ENCODE data around the gene SUPT3H.
"Not testable (repeated sequence)": the region's sequence is repeated elsewhere in the genome, so short reads cannot be mapped to it uniquely, and the experiment has no call there.

The SUPT3H gene

GRCh38 chr6:45112711-45113110 lies 265.0 kb downstream of the SUPT3H start:
- no peak for DNase-seq (ENCODE audit: low read depth)

- DNase-seq (ENCODE audit: low read depth), result no peak
These were observed 268.2 kb downstream of the SUPT3H start for GRCh38 chr6:45109551-45109950.

GRCh38 chr6:45105170-45105820 lies 272.4 kb downstream of the SUPT3H start:
- no peak for DNase-seq (ENCODE audit: low read depth)

- no peak for DNase-seq (ENCODE audit: low read depth)
These were observed 273.3 kb downstream of the SUPT3H start for GRCh38 chr6:45104429-45104828.

- DNase-seq (ENCODE audit: low read depth), result no peak
These were observed 279.5 kb downstream of the SUPT3H start for GRCh38 chr6:45098256-45098655.

- no peak for DNase-seq (ENCODE audit: low read depth)
These were observed 282.9 kb downstream of the SUPT3H start for GRCh38 chr6:45094831-45095230.

GRCh38 chr6:45092135-45092534 lies 285.6 kb downstream of the SUPT3H start:
- no peak for DNase-seq (ENCODE audit: low read depth)

GRCh38 chr6:45086360-45087084 lies 291.2 kb downstream of the SUPT3H start:
- DNase-seq (ENCODE audit: low read depth), result no peak

- no peak for DNase-seq (ENCODE audit: low read depth)
These were observed 293.5 kb downstream of the SUPT3H start for GRCh38 chr6:45084257-45084656.

GRCh38 chr6:45082091-45082490 lies 295.6 kb downstream of the SUPT3H start:
- DNase-seq (ENCODE audit: low read depth), result no peak

- DNase-seq (ENCODE audit: low read depth), result no peak
These were observed 296.1 kb downstream of the SUPT3H start for GRCh38 chr6:45081634-45082033.

- DNase-seq (ENCODE audit: low read depth), result no peak
These were observed 299.3 kb downstream of the SUPT3H start for GRCh38 chr6:45078432-45078831.

- DNase-seq (ENCODE audit: low read depth), result no peak
These were observed 301.4 kb downstream of the SUPT3H start for GRCh38 chr6:45076217-45076930.

- no peak for DNase-seq (ENCODE audit: low read depth)
These were observed 302.5 kb downstream of the SUPT3H start for GRCh38 chr6:45075246-45075645.

- no peak for DNase-seq (ENCODE audit: low read depth)
These were observed 303.3 kb downstream of the SUPT3H start for GRCh38 chr6:45074439-45074838.

- no peak for DNase-seq (ENCODE audit: low read depth)
These were observed 304.0 kb downstream of the SUPT3H start for GRCh38 chr6:45073771-45074170.

- no peak for DNase-seq (ENCODE audit: low read depth)
These were observed 305.1 kb downstream of the SUPT3H start for GRCh38 chr6:45072673-45073072.

GRCh38 chr6:45072016-45072415 lies 305.7 kb downstream of the SUPT3H start:
- DNase-seq (ENCODE audit: low read depth), result no peak

GRCh38 chr6:45069091-45069490 lies 308.6 kb downstream of the SUPT3H start:
- DNase-seq (ENCODE audit: low read depth), result no peak

- DNase-seq (ENCODE audit: low read depth), result not testable (repeated sequence)
These were observed 310.3 kb downstream of the SUPT3H start for GRCh38 chr6:45067446-45067845.

- DNase-seq (ENCODE audit: low read depth), result not testable (repeated sequence)
These were observed 315.1 kb downstream of the SUPT3H start for GRCh38 chr6:45062659-45063058.

- DNase-seq (ENCODE audit: low read depth), result no peak
These were observed 320.0 kb downstream of the SUPT3H start for GRCh38 chr6:45057711-45058110.

GRCh38 chr6:45054610-45055009 lies 323.1 kb downstream of the SUPT3H start:
- DNase-seq (ENCODE audit: low read depth), result no peak

Measured in stimulated activated CD8-positive, alpha-beta memory T cell treated with anti-CD3 and anti-CD28 coated beads, Interleukin-15, amount 100 ng/mL, for 24 hours (primary cell).